SH-SY5Y (cell line): Measurements from ENCODE around the gene SIAH3.

ENCODE experiments used
- GATA2 ChIP-seq: IDR thresholded peaks from 2 replicates; pipeline ENCODE4 v1.6.1; 2011; ENCODE audit warnings: mild to moderate bottlenecking, low read depth, low read length
- GATA3 ChIP-seq: IDR thresholded peaks from 2 replicates; pipeline ENCODE4 v1.6.1; 2011; ENCODE audit warnings: low read depth, mild to moderate bottlenecking, low read length, moderate library complexity

DNA sequence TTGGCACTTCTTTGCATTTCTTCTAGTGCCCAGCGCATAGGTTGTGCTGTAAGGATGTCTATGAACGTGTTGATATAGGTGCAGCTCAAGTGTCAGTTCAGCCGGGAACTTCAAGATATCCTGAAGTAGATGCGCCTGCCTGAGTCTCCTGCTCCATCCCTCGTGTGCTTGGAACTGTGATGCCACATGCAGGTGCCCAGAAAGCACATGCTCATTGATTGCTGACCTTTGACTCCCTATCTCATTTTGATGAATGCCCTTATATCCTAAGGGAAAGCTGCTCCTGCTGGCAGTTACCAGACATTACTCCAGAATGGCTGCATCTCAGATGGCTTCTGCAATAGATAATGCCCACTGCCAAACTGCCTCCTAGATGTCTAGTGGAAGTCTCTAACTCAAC lies 108.6 kb downstream of the SIAH3 start:
- no peak for TF ChIP-seq GATA3
- no peak for TF ChIP-seq GATA2
